Measurements from ENCODE around the gene DYSF.

GRCh38 chr2:71635798-71636197 is 182.4 kb downstream of the DYSF start:
- TF ChIP-seq, protein P1, sequence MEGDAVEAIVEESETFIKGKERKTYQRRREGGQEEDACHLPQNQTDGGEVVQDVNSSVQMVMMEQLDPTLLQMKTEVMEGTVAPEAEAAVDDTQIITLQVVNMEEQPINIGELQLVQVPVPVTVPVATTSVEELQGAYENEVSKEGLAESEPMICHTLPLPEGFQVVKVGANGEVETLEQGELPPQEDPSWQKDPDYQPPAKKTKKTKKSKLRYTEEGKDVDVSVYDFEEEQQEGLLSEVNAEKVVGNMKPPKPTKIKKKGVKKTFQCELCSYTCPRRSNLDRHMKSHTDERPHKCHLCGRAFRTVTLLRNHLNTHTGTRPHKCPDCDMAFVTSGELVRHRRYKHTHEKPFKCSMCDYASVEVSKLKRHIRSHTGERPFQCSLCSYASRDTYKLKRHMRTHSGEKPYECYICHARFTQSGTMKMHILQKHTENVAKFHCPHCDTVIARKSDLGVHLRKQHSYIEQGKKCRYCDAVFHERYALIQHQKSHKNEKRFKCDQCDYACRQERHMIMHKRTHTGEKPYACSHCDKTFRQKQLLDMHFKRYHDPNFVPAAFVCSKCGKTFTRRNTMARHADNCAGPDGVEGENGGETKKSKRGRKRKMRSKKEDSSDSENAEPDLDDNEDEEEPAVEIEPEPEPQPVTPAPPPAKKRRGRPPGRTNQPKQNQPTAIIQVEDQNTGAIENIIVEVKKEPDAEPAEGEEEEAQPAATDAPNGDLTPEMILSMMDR (IDR thresholded peaks at IDR 0.05) = no peak
- no peak for TF ChIP-seq EZH2 (IDR thresholded peaks at IDR 0.05; ENCODE audit: borderline replicate concordance, insufficient read depth, low read depth, low read length, poor library complexity, severe bottlenecking)

Data from B cell (primary cell).